A549 (cell line): ENCODE data around the gene KLK2.

Experiments used
- CBX8 ChIP-seq: fragments of 200-600 bp; sonication (generic); IDR thresholded peaks from 2 replicates; pipeline ENCODE4 v1.6.1; 2016
- CHD2 ChIP-seq: fragments of 150-350 bp; IDR thresholded peaks from 2 replicates; pipeline ENCODE4 v1.6.1; 2014; ENCODE audit warnings: low read length; ENCODE audit not compliant: partially characterized antibody
- EP300 ChIP-seq, 2 experiments: fragments of >200 bp; sonication (Bioruptor Twin); formaldehyde crosslinking; IDR thresholded peaks; 2 replicates in 1 of 2; 3 replicates in 1 of 2; pipeline ENCODE4 v1.6.1; 2016 to 2017
- JUN ChIP-seq, 2 experiments: fragments of >200 bp; sonication (Bioruptor Twin); formaldehyde crosslinking; IDR thresholded peaks; 2 replicates in 1 of 2; 3 replicates in 1 of 2; pipeline ENCODE4 v1.6.1; 2016 to 2017
- MAFK ChIP-seq: fragments of 450-650 bp; IDR thresholded peaks from 2 replicates; pipeline ENCODE4 v1.6.1; 2014; ENCODE audit not compliant: partially characterized antibody
- POLR2A ChIP-seq: IDR thresholded peaks from 2 replicates; pipeline ENCODE4 v1.6.1; 2012; ENCODE audit warnings: mild to moderate bottlenecking, low read length
- RAD21 ChIP-seq, 2 experiments: fragments of >200 bp in 1 of 2; sonication (Bioruptor Twin) in 1 of 2; formaldehyde crosslinking in 1 of 2; IDR thresholded peaks in 1 of 2; conservative IDR thresholded peaks in 1 of 2; 2 replicates in 1 of 2; 3 replicates in 1 of 2; pipeline ENCODE4 v1.6.1; 2012 to 2018; ENCODE audit warnings: inconsistent platforms in 1 of 2
- TF ChIP-seq, protein P1 (sequence below): fragments of >200 bp; sonication (Bioruptor Twin); formaldehyde crosslinking; IDR thresholded peaks from 3 replicates; pipeline ENCODE4 v1.5.1; 2016
- TF ChIP-seq, protein P2 (sequence below): IDR thresholded peaks from 2 replicates; pipeline ENCODE4 v1.6.1; 2012
- TF ChIP-seq, protein P3 (sequence below): fragments of >200 bp; sonication (Bioruptor Twin); formaldehyde crosslinking; IDR thresholded peaks from 2 replicates; pipeline ENCODE4 v1.6.1; 2016
- TF ChIP-seq, protein P4 (sequence below): fragments of 200-600 bp; sonication (generic); IDR thresholded peaks from 2 replicates; pipeline ENCODE4 v1.6.1; 2016; ENCODE audit warnings: antibody characterized with exemption, mild to moderate bottlenecking, moderate library complexity
- TF ChIP-seq, protein P5 (sequence below): fragments of 250-450 bp; sonication (Bioruptor Pico); IDR thresholded peaks from 2 replicates; pipeline ENCODE4 v1.5.0; 2020; ENCODE audit warnings: low read depth, mild to moderate bottlenecking, moderate library complexity

DNA sequence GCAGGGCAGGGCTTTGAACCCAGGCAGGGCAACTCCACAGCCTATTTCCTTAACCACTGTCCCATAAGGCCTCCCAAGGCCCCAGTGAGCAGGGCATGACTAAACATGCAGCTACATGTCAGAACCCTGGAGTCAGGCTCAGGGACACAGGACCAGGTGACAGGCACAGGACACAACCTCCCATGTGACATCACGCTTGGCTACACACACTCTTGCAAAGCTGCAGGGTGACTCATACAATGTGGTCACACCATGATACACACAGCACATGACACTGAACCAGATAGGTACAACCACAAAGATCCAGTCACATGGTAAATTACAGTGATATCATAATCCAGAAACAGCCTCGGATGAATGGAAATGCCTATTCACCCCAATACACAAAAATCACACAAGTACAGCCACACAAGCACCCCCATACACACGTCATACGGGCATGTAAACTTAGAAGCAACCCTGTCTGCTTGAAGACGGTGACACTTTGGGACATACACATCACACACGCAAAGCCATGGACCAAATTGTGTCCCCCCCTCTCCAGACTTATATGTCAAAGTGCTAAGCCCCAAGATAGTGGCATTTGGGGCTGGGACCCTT is 23.5 kb downstream of the KLK2 start:
- TF ChIP-seq, protein P1, sequence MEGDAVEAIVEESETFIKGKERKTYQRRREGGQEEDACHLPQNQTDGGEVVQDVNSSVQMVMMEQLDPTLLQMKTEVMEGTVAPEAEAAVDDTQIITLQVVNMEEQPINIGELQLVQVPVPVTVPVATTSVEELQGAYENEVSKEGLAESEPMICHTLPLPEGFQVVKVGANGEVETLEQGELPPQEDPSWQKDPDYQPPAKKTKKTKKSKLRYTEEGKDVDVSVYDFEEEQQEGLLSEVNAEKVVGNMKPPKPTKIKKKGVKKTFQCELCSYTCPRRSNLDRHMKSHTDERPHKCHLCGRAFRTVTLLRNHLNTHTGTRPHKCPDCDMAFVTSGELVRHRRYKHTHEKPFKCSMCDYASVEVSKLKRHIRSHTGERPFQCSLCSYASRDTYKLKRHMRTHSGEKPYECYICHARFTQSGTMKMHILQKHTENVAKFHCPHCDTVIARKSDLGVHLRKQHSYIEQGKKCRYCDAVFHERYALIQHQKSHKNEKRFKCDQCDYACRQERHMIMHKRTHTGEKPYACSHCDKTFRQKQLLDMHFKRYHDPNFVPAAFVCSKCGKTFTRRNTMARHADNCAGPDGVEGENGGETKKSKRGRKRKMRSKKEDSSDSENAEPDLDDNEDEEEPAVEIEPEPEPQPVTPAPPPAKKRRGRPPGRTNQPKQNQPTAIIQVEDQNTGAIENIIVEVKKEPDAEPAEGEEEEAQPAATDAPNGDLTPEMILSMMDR, result no peak
- TF ChIP-seq, protein P2, sequence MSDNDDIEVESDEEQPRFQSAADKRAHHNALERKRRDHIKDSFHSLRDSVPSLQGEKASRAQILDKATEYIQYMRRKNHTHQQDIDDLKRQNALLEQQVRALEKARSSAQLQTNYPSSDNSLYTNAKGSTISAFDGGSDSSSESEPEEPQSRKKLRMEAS, result no peak
- TF ChIP-seq, protein P3, sequence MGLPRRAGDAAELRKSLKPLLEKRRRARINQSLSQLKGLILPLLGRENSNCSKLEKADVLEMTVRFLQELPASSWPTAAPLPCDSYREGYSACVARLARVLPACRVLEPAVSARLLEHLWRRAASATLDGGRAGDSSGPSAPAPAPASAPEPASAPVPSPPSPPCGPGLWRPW, result no peak
- TF ChIP-seq CBX8 (no peak), CHD2 (no peak), EP300 (IDR thresholded peaks at IDR 0.05) (no peak), RAD21 (conservative IDR thresholded peaks at IDR 0.05 in 1 of 2, IDR thresholded peaks at IDR 0.05 in 1 of 2) (no peak), POLR2A (no peak), MAFK (no peak), JUN (IDR thresholded peaks at IDR 0.05) (no peak)
- TF ChIP-seq, protein P4, sequence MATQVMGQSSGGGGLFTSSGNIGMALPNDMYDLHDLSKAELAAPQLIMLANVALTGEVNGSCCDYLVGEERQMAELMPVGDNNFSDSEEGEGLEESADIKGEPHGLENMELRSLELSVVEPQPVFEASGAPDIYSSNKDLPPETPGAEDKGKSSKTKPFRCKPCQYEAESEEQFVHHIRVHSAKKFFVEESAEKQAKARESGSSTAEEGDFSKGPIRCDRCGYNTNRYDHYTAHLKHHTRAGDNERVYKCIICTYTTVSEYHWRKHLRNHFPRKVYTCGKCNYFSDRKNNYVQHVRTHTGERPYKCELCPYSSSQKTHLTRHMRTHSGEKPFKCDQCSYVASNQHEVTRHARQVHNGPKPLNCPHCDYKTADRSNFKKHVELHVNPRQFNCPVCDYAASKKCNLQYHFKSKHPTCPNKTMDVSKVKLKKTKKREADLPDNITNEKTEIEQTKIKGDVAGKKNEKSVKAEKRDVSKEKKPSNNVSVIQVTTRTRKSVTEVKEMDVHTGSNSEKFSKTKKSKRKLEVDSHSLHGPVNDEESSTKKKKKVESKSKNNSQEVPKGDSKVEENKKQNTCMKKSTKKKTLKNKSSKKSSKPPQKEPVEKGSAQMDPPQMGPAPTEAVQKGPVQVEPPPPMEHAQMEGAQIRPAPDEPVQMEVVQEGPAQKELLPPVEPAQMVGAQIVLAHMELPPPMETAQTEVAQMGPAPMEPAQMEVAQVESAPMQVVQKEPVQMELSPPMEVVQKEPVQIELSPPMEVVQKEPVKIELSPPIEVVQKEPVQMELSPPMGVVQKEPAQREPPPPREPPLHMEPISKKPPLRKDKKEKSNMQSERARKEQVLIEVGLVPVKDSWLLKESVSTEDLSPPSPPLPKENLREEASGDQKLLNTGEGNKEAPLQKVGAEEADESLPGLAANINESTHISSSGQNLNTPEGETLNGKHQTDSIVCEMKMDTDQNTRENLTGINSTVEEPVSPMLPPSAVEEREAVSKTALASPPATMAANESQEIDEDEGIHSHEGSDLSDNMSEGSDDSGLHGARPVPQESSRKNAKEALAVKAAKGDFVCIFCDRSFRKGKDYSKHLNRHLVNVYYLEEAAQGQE, result no peak
- TF ChIP-seq, protein P5, sequence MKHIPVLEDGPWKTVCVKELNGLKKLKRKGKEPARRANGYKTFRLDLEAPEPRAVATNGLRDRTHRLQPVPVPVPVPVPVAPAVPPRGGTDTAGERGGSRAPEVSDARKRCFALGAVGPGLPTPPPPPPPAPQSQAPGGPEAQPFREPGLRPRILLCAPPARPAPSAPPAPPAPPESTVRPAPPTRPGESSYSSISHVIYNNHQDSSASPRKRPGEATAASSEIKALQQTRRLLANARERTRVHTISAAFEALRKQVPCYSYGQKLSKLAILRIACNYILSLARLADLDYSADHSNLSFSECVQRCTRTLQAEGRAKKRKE (CRISPR knock-in tag), result no peak
